Neural progenitor cell (in vitro differentiated cells): Measurements from ENCODE around the gene BRD3OS. TPM values are rescaled to one million over a fixed set of nuclear protein-coding genes. Genes with fewer than 3 reads are reported as not detected.

ENCODE experiments used
- DNase-seq: peaks from one replicate; pipeline ENCODE4 v3.0.0-alpha.2; 2016; ENCODE audit warnings: low spot score
- H2AFZ ChIP-seq: fragments of 200-600 bp; sonication (generic); replicated peaks from 2 replicates; pipeline ENCODE4 v1.6.1; 2016; ENCODE audit warnings: antibody characterized with exemption
- H3F3A ChIP-seq: fragments of 200-600 bp; sonication (generic); 2 replicates; pipeline ENCODE4 v1.6.1; 2016; ENCODE audit warnings: antibody characterized with exemption, low read depth
- H3K27ac ChIP-seq: fragments of 200-600 bp; sonication (generic); 2 replicates; pipeline ENCODE4 v1.5.1; 2016; ENCODE audit warnings: mild to moderate bottlenecking
- H3K27me3 ChIP-seq: fragments of 200-600 bp; sonication (generic); 2 replicates; pipeline ENCODE4 v1.6.1; 2016; ENCODE audit warnings: mild to moderate bottlenecking, moderate library complexity
- H3K36me3 ChIP-seq: fragments of 200-600 bp; sonication (generic); 2 replicates; pipeline ENCODE4 v1.5.1; 2016
- H3K4me1 ChIP-seq: fragments of 200-600 bp; sonication (generic); 2 replicates; pipeline ENCODE4 v1.6.1; 2016; ENCODE audit warnings: mixed run types
- H3K4me2 ChIP-seq: fragments of 200-600 bp; sonication (generic); 2 replicates; pipeline ENCODE4 v1.6.1; 2016
- H3K4me3 ChIP-seq: fragments of 200-600 bp; sonication (generic); 2 replicates; pipeline ENCODE4 v1.5.1; 2016
- H3K79me2 ChIP-seq: fragments of 200-600 bp; sonication (generic); 2 replicates; pipeline ENCODE4 v1.6.1; 2016; ENCODE audit warnings: low read depth
- H3K9ac ChIP-seq: fragments of 200-600 bp; sonication (generic); 2 replicates; pipeline ENCODE4 v1.6.1; 2016
- H3K9me3 ChIP-seq: fragments of 200-600 bp; sonication (generic); 2 replicates; pipeline ENCODE4 v1.5.1; 2016; ENCODE audit warnings: low read depth
- H4K20me1 ChIP-seq: fragments of 200-600 bp; sonication (generic); 2 replicates; pipeline ENCODE4 v1.6.1; 2016; ENCODE audit warnings: low read depth
- H3K27ac Mint-ChIP-seq: 3 replicates; pipeline ENCODE4 v1.8.0; 2021; ENCODE audit warnings: mixed read lengths
- H3K27me3 Mint-ChIP-seq: 2 replicates; pipeline ENCODE4 v1.8.0; 2022; ENCODE audit warnings: low read depth, mild to moderate bottlenecking, inconsistent platforms, moderate library complexity, mixed read lengths; ENCODE audit not compliant: insufficient read depth
- H3K36me3 Mint-ChIP-seq: 3 replicates; pipeline ENCODE4 v1.8.0; 2021; ENCODE audit warnings: mixed read lengths
- H3K4me1 Mint-ChIP-seq: 3 replicates; pipeline ENCODE4 v1.8.0; 2021; ENCODE audit warnings: mixed read lengths
- H3K4me3 Mint-ChIP-seq: 3 replicates; pipeline ENCODE4 v1.8.0; 2021; ENCODE audit warnings: mild to moderate bottlenecking, moderate library complexity, mixed read lengths
- H3K9me3 Mint-ChIP-seq: 3 replicates; pipeline ENCODE4 v1.8.0; 2020; ENCODE audit warnings: mixed read lengths
- EZH2 ChIP-seq: fragments of 200-600 bp; sonication (generic); IDR thresholded peaks from 2 replicates; pipeline ENCODE4 v1.6.1; 2017; ENCODE audit warnings: antibody characterized with exemption, mild to moderate bottlenecking, moderate library complexity
- EZH2phosphoT487 ChIP-seq: fragments of 200-600 bp; sonication (generic); IDR thresholded peaks from 2 replicates; pipeline ENCODE4 v1.6.1; 2017; ENCODE audit warnings: antibody characterized with exemption
- total RNA-seq: library from RNA; depleted of rRNA; stranded (reverse); fragments of >200 nt; gene quantifications from 2 replicates; pipeline ENCODE4 v1.2.3, GENCODE V29; 2015; ENCODE audit warnings: low replicate concordance
- TF ChIP-seq, protein P1 (sequence below): fragments of 200-600 bp; sonication (generic); IDR thresholded peaks from 2 replicates; pipeline ENCODE4 v1.5.1; 2017; ENCODE audit warnings: antibody characterized with exemption, mild to moderate bottlenecking

Gene BRD3OS
- total RNA-seq, 1 donor from 2014 or later, result 19.0 TPM

DNA sequence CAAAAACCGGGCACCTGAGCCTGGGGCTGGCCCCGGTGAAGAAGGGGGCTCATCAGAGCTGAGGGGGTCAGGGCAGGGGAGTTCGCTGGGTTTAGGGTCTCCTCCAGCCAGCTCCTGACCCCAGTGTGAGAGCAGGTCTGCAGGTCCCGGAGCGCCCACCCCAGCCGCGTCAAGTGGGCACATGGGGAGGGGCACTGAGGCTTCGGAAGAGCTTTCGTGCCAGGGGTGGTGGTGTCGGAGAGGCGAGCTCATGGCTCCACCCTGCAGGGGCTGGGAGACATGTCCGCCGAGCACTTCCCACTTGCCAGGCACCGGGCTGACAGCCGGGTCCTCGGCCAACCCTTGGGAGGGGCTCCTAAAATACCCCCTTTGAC is 46.4 kb upstream of the BRD3OS start:
- Histone ChIP-seq H3K9me3 (no peaks in the 10 kb centered on the region), H3K79me2 (peaks cover 100% of the 10 kb centered on the region), H3F3A (no peaks in the 10 kb centered on the region), H3K9ac (no peak overlapping the region), H3K4me1 (peaks cover 16% of the 10 kb centered on the region), H3K27ac (no peak overlapping the region), H4K20me1 (peaks cover 100% of the 10 kb centered on the region), H3K36me3 (no peaks in the 10 kb centered on the region), H2AFZ (no peak overlapping the region), H3K27me3 (no peaks in the 10 kb centered on the region), H3K4me2 (no peak overlapping the region), H3K4me3 (no peak overlapping the region)
- Mint-ChIP-seq H3K4me1 (peaks cover 42% of the 10 kb centered on the region), H3K4me3 (no peak overlapping the region), H3K9me3 (no peaks in the 10 kb centered on the region), H3K36me3 (no peaks in the 10 kb centered on the region), H3K27ac (no peak overlapping the region), H3K27me3 (peaks cover 2% of the 10 kb centered on the region)
- DNase-seq, result no peak
- TF ChIP-seq EZH2 (no peak), EZH2phosphoT487 (no peak)
- TF ChIP-seq, protein P1, sequence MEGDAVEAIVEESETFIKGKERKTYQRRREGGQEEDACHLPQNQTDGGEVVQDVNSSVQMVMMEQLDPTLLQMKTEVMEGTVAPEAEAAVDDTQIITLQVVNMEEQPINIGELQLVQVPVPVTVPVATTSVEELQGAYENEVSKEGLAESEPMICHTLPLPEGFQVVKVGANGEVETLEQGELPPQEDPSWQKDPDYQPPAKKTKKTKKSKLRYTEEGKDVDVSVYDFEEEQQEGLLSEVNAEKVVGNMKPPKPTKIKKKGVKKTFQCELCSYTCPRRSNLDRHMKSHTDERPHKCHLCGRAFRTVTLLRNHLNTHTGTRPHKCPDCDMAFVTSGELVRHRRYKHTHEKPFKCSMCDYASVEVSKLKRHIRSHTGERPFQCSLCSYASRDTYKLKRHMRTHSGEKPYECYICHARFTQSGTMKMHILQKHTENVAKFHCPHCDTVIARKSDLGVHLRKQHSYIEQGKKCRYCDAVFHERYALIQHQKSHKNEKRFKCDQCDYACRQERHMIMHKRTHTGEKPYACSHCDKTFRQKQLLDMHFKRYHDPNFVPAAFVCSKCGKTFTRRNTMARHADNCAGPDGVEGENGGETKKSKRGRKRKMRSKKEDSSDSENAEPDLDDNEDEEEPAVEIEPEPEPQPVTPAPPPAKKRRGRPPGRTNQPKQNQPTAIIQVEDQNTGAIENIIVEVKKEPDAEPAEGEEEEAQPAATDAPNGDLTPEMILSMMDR, result no peak

DNA sequence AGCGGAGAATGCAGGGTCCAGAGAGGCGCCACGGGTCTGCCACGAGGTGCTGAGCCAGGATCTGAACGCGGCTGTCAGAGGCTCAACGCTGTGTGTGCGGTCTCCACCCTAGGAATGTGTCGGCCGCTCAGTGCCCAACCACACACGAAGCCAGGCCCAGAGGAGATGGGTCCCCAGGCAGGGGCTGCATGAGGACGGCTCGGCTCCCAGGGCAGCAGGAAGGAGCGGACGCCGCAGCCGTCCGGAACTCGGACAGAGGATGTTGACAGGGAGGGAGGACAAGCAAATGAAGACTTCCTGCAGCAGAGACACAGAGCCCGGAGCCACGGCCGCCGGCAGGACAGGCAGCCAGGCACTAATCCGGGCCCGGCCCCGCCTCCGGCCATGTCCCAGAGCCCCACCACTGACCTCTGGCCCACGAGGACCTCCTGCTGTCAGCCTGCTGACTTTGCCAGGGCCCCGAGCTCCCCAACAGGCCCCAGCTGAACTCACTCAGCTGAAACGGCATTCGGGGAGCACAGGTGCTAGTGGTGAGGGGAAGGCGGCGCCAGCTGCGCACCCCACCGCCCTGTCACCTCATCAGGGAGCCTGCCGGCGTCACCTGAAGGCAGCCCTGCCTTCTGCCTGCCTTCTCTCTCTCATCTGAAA is 45.9 kb upstream of the BRD3OS start:
- H3K4me1 Mint-ChIP-seq, result peaks cover 42% of the 10 kb centered on the region
- no peaks in the 10 kb centered on the region for H3K36me3 Mint-ChIP-seq
- Histone ChIP-seq H3K9ac (no peak overlapping the region), H4K20me1 (peaks cover 100% of the 10 kb centered on the region), H3K27ac (no peak overlapping the region), H3K4me2 (peak overlapping the region; percentile 21), H2AFZ (no peak overlapping the region), H3K79me2 (peaks cover 100% of the 10 kb centered on the region), H3K9me3 (no peaks in the 10 kb centered on the region), H3F3A (no peaks in the 10 kb centered on the region), H3K27me3 (no peaks in the 10 kb centered on the region), H3K4me3 (no peak overlapping the region), H3K4me1 (peaks cover 15% of the 10 kb centered on the region), H3K36me3 (no peaks in the 10 kb centered on the region)
- H3K27ac Mint-ChIP-seq, result peak overlapping the region; percentile 75
- DNase-seq, result peak; percentile 71
- peaks cover 2% of the 10 kb centered on the region for H3K27me3 Mint-ChIP-seq
- H3K4me3 Mint-ChIP-seq, result peak overlapping the region; percentile 38
- no peak for TF ChIP-seq EZH2phosphoT487
- no peak for TF ChIP-seq EZH2
- TF ChIP-seq, protein P1, result no peak
- H3K9me3 Mint-ChIP-seq, result no peaks in the 10 kb centered on the region

DNA sequence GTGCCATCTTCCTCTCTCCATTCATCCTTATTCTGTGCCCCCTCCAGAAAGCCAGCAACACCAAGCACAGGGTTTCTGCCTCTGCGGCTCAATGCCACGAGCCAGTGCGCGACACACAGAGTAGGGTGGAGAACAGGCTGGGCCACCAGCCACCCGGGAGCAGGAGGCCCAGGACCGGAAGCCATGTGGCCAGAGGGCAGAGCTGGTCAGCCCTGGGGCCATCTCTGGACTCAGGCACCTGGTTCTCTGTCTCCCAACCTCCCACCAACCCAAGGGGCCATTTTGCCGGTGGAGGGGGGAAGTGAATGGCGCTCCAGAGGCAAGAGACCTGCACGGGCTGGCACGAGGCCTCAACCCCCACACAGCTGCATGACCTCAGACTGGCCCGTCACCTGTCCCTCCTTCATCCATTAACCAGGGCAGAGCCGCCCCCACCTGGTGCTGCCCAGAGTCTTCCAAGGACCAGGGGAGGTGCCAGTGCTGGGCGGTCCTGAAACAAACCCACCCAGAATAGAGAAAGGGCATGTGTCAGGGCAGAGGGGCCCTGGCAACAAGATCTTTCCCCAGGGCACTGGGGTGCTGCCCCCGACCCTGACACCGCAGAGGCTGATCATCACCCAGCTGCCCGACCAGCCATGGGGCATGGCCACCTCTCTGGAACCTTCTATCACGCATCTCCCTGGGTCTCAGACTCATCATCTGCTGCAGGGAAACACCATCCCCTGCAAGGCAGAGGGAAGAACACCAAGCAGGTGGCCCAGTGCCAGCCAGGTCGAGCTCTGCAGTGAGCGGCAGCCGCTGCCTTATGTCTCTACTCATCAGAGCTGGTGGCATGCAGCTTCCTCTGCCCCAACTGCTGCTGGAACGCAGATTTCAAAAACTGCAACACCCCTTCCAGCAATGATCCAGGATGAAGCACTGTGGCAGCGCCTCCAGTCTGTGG is 45.1 kb upstream of the BRD3OS start:
- no peaks in the 10 kb centered on the region for H3F3A ChIP-seq
- peak overlapping the region; percentile 75 for H3K27ac Mint-ChIP-seq
- TF ChIP-seq, protein P1, result no peak
- TF ChIP-seq EZH2phosphoT487, result no peak
- TF ChIP-seq EZH2, result no peak
- no peak overlapping the region for H3K27ac ChIP-seq
- peaks cover 96% of the 10 kb centered on the region for H4K20me1 ChIP-seq
- no peaks in the 10 kb centered on the region for H3K9me3 ChIP-seq
- peaks cover 2% of the 10 kb centered on the region for H3K36me3 Mint-ChIP-seq
- H3K4me1 Mint-ChIP-seq, result peaks cover 36% of the 10 kb centered on the region
- peaks cover 15% of the 10 kb centered on the region for H3K4me1 ChIP-seq
- H3K79me2 ChIP-seq, result peaks cover 100% of the 10 kb centered on the region
- peaks cover 2% of the 10 kb centered on the region for H3K27me3 Mint-ChIP-seq
- H3K4me2 ChIP-seq, result peak overlapping the region; percentile 21
- no peak overlapping the region for H2AFZ ChIP-seq
- no peak for DNase-seq
- no peak overlapping the region for H3K4me3 ChIP-seq
- H3K4me3 Mint-ChIP-seq, result no peak overlapping the region
- H3K36me3 ChIP-seq, result no peaks in the 10 kb centered on the region
- H3K27me3 ChIP-seq, result no peaks in the 10 kb centered on the region
- H3K9me3 Mint-ChIP-seq, result no peaks in the 10 kb centered on the region
- H3K9ac ChIP-seq, result no peak overlapping the region
